NT2/D1 (cell line): ENCODE measurements around the gene KIF13A.
"Not testable (repeated sequence)": the region's sequence is repeated elsewhere in the genome, so short reads cannot be mapped to it uniquely, and the experiment has no call there.

Experiments used
- DNase-seq: peaks from one replicate; pipeline ENCODE4 v3.0.0-alpha.2; 2011; ENCODE audit warnings: low read depth, low spot score
- H3K27me3 ChIP-seq: 2 replicates; pipeline ENCODE4 v1.6.0; 2011; ENCODE audit warnings: mild to moderate bottlenecking; ENCODE audit not compliant: insufficient read length, insufficient read depth
- H3K36me3 ChIP-seq: 2 replicates; pipeline ENCODE4 v1.6.1; 2011; ENCODE audit warnings: mild to moderate bottlenecking, low read length, mixed read lengths; ENCODE audit not compliant: insufficient read depth, insufficient read length
- H3K4me1 ChIP-seq: 2 replicates; pipeline ENCODE4 v1.5.1; 2011; ENCODE audit not compliant: insufficient read depth, insufficient read length
- H3K4me3 ChIP-seq: 2 replicates; pipeline ENCODE4 v1.5.1; 2011; ENCODE audit warnings: low read depth; ENCODE audit not compliant: insufficient read length
- H3K9ac ChIP-seq: 2 replicates; pipeline ENCODE4 v1.6.0; 2011; ENCODE audit warnings: low read depth; ENCODE audit not compliant: insufficient read length
- H3K9me3 ChIP-seq: 2 replicates; pipeline ENCODE4 v1.5.1; 2011; ENCODE audit warnings: mild to moderate bottlenecking, low read length; ENCODE audit not compliant: insufficient read depth
- SUZ12 ChIP-seq: IDR thresholded peaks from 2 replicates; pipeline ENCODE4 v1.6.1; 2011; ENCODE audit not compliant: insufficient read length, insufficient read depth; ENCODE audit errors: extremely low read depth
- YY1 ChIP-seq: IDR thresholded peaks from 2 replicates; pipeline ENCODE4 v1.6.1; 2011; ENCODE audit not compliant: insufficient read length, insufficient read depth
- ZNF274 ChIP-seq: IDR thresholded peaks from 2 replicates; pipeline ENCODE4 v1.6.1; 2011; ENCODE audit warnings: mild to moderate bottlenecking, low read depth, low read length

The KIF13A gene

DNA sequence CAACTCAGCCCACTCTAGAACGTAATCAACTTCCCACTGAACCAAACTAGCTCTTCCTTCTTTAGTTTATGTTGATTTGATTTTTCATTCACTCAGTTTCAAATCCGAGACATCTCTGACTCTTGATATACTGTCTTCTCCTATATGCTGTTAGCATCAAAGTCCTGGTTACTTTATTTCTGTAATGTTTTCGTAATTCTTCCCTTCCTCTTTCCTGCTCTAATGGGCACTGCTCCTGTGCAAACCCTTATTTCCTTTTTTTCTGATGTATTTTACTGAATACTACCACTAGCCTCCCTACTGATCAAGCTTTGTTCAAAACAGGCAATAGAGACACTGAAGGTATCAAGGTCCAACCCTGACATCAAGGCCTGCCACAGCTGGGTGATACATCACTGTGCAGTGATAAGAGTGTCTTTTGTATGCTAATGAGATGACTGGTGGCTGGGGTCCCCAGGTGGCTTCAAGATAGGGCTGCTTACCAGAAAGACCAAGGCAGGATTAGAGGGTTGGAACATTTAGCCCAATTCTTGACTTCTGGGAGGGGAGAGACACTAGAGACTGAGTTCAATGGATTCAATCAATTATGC is 95.2 kb downstream of the KIF13A start:
- no peak for TF ChIP-seq YY1
- no peak for TF ChIP-seq ZNF274
- TF ChIP-seq SUZ12: no peak
- Histone ChIP-seq H3K4me3 (no peak overlapping the region), H3K27me3 (no peaks in the 10 kb centered on the region), H3K9me3 (peaks cover 25% of the 10 kb centered on the region), H3K36me3 (peaks cover 7% of the 10 kb centered on the region), H3K4me1 (no peaks in the 10 kb centered on the region), H3K9ac (no peak overlapping the region)
- DNase-seq: no peak

DNA sequence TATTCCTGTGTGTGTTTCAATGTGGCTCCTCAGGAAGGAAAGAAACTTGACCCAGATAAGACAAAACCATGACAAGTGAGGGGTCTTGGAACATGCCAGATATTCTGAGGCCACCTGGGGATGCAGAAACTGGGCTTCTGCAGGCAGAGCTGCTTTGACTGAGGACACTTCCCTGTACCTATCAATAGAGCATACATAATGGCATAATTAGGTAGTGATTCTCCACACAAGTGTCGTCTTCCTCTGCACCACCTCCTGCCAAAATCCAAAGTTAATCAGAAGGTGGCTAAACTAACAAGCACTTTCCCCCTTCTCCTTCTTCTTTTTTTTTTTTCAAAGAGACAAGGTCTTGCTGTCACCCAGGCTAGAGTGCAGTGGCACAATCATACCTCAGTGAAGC is 97.1 kb downstream of the KIF13A start:
- Histone ChIP-seq H3K36me3 (peaks cover 1% of the 10 kb centered on the region), H3K9ac (no peak overlapping the region), H3K4me3 (no peak overlapping the region), H3K4me1 (no peaks in the 10 kb centered on the region), H3K9me3 (peaks cover 13% of the 10 kb centered on the region), H3K27me3 (no peaks in the 10 kb centered on the region)
- no peak for TF ChIP-seq SUZ12
- TF ChIP-seq YY1: no peak
- TF ChIP-seq ZNF274: no peak
- DNase-seq: no peak

DNA sequence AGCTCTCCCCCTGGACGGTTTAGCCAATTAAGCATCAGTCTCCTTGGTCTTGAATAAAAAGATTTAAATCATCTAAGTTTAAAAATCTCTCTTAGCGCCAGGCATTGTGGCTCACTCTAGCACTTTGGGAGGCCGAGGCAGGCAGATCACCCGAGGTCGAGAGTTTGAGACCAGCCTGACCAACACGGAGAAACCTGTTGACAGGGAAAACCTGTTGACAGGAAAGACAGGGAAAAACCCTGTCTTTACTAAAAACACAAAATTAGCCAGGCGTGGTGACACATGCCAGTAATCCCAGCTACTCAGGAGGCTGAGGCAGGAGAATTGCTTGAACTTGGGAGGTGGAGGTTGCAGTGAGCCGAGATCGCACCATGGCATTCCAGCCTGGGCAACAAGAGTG is 97.7 kb downstream of the KIF13A start:
- not testable (repeated sequence) for H3K9ac ChIP-seq, H3K36me3 ChIP-seq, H3K27me3 ChIP-seq, H3K9me3 ChIP-seq, H3K4me1 ChIP-seq, DNase-seq, H3K4me3 ChIP-seq

DNA sequence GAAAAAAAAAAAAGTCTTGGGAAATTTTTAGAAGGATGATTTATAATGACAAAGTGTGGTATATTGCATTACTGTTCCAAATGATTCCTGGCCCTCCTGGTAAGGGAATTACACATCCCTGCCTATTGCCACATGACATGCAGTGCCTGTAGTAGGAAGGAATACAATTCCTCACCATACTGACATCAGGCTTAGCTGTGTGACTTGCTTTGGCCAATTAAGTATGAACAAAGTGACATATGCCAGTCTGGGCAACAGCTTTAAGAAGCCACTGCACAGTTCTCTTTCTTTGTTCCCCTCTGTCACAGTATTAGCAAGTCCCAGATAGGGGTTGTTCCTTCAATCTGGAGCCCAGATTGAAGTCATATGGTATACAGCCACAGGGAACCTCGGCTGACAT is 100.5 kb downstream of the KIF13A start:
- Histone ChIP-seq H3K4me1 (no peaks in the 10 kb centered on the region), H3K36me3 (no peaks in the 10 kb centered on the region), H3K27me3 (no peaks in the 10 kb centered on the region), H3K4me3 (no peak overlapping the region), H3K9me3 (no peaks in the 10 kb centered on the region), H3K9ac (no peak overlapping the region)
- TF ChIP-seq YY1 (no peak), ZNF274 (no peak)
- no peak for DNase-seq

DNA sequence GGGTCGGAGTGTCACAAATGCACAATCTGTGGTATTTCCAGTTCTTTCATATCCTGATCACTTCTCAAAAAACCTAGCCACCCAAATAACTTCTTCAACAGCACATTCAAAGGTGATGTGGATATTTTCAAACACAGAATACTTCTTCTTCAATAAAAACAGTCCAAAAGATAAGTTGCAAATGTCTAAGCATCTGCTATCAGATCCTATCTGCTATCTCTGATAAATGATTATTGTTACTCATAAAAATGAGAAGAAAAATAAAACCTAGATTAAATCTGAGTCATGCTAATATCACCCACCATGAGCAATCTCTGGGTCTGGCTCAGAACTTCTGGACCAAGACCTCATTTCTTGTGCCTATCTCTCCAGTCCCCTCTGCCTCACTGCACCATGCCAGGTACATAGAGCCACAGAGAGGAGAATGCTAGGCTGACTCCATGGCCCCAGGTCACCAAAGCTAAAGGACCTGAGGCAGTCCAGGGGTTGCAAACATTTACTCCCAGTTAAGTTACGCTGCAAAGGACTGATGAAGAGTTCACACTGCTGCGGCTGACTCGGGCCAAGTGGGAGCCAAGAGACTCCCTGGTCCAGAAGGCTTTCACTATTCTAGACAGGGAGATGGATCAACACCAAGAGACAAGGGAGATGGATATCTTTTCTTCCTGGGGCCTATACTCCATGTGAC is 101.4 kb downstream of the KIF13A start:
- DNase-seq: no peak
- no peaks in the 10 kb centered on the region for H3K27me3 ChIP-seq
- H3K4me3 ChIP-seq: no peak overlapping the region
- no peaks in the 10 kb centered on the region for H3K4me1 ChIP-seq
- no peak overlapping the region for H3K9ac ChIP-seq
- no peaks in the 10 kb centered on the region for H3K36me3 ChIP-seq
- TF ChIP-seq SUZ12: no peak
- TF ChIP-seq ZNF274: no peak
- TF ChIP-seq YY1: no peak
- no peaks in the 10 kb centered on the region for H3K9me3 ChIP-seq

DNA sequence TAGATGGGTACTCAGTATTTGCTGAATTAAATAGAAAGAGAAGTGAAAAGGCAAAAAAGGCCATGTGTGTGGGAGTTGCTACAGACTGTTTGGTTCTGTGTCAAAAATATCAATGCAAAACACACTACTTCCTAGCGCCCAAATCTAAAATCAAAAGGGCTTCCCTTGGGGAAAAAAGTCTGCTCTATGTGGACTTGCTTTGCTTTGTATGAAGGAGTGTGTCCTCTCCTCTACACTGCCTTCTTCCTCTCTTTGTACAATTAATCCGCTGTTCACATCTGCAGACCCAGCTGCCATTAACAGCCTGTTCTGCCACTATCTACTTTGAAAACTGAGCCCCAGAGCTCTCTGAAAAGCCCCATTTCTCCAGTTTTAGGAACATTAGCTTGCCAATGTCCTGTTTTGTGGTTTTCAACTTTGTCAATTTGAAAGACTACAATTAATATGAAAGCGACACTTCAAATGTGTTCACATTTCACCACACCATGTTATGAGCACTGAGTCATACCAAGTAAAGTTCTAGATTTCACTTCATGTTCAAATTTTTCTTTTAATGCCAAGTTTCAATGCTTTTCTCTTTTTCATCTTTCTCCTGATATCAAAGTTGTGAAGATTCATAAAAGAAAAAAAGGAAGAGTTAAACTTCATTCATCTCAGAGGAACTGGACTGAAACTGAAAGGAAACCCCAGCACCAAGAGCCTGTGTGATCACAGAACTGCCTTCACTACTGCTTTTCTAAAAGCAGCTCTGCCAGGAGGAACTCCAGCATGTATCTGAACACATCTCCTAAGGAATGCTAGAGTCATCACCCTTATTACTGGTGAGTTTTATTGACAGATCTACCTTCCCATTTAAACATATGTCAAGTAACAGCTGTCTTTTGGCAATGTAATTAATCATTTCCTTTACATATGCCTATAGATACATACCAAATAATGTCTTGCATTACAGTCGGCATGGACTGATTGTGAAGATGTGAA is 102.6 kb downstream of the KIF13A start:
- H3K4me1 ChIP-seq: no peaks in the 10 kb centered on the region
- no peak overlapping the region for H3K4me3 ChIP-seq
- H3K36me3 ChIP-seq: no peaks in the 10 kb centered on the region
- H3K9me3 ChIP-seq: no peaks in the 10 kb centered on the region
- H3K9ac ChIP-seq: no peak overlapping the region
- H3K27me3 ChIP-seq: no peaks in the 10 kb centered on the region
- TF ChIP-seq ZNF274 (no peak), SUZ12 (no peak), YY1 (no peak)
- no peak for DNase-seq

DNA sequence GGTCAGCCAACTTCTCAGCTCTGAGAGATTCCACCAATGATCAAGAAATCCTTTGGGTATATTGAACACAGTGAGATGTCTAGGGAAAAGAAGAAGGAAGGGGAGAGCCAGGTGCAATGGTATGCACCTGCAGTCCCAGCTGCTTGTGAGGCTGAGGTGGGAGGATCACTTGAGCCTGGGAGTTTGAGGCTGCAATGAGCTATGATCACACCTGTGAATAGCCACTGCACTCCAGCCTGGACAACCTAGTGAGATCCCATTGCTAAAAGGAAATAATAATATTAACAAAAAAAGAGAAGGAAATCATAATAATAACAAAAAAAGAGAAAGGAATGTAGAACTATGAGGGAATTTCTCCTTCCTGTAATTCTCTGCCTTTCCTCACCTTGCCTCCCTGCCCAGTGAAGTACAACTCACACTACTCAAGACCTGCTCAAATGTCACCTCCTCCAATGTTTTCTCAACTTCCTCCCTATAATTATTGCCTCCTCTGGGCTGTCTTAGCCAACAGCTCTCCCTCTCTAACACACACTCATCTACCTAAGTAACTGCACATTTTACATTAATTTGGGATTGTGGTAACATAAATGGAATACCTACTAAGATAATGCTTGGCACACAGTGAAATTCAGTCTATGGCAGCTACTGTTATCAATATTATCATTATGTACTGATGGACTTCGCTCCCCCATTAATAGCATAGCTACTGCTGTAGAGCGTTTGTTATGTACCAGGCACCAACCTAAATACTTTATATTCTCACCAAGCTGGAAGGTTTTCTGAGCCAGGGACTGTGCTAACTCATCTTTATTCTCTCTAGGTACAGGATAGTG is 103.6 kb downstream of the KIF13A start:
- H3K36me3 ChIP-seq: no peaks in the 10 kb centered on the region
- no peaks in the 10 kb centered on the region for H3K4me1 ChIP-seq
- no peak overlapping the region for H3K9ac ChIP-seq
- no peak overlapping the region for H3K4me3 ChIP-seq
- no peaks in the 10 kb centered on the region for H3K27me3 ChIP-seq
- DNase-seq: no peak
- H3K9me3 ChIP-seq: no peaks in the 10 kb centered on the region
- TF ChIP-seq ZNF274 (no peak), SUZ12 (no peak), YY1 (no peak)
